ENCODE measurements around the gene LBR. TPM values are rescaled to one million over a fixed set of nuclear protein-coding genes. Genes with fewer than 3 reads are reported as not detected.
A peak's percentile ranks its signal among the peaks of the same experiment; 100 is the strongest.

The LBR gene
- total and polyA plus RNA-seq, 2 of the 4 experiments (the other 2 are of a cell fraction), result 21.3 to 24.9 TPM

DNA sequence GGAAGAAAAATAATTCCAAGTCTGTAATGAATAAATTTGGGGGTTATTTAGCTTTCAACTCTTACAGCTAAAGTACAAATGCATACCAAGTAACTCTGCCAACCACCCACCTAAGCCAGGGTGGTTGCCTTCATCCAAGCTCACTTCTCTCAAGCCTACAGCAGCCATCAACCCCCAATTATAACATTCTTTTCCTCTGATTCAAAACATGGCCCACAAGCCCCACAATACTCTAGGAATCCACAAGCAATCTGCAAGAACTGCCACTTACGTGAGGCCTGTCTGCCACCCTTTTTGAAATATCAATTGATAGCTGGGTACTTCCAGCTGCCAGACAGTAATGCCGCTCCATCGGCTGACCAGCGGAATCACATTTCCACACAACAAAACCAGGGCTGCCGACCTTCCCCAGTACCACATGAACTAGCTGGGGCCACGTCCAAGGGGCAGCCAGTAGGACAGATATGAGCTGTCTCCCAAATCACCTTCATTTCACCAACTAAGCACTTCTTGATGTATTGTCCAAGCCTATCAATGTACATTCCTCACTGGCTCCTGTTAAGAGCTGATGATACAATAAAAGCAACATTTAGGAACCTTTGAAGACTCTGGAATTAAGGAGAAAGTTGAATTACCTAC is 3.2 kb downstream of the LBR start:
- Histone ChIP-seq H3K4me2 (ENCODE audit: low read depth, low read length) (peak overlapping the region; percentile 80), H3K4ac (ENCODE audit: low read depth, low read length) (peak overlapping the region; percentile 85), H2BK20ac (ENCODE audit: low read depth, low read length) (peak overlapping the region; percentile 63), H3K56ac (ENCODE audit: extremely low read depth, insufficient read depth, low read length) (no peak overlapping the region), H3K36me3 (ENCODE audit: control insufficient read depth, insufficient read depth, low read length) (no peaks in the 10 kb centered on the region), H3K18ac (ENCODE audit: low read depth, low read length) (peak overlapping the region; percentile 10; the same call in 1 of the 2 replicates), H4K91ac (ENCODE audit: insufficient read depth, low read depth, low read length) (peak overlapping the region; percentile 29; the same call in 1 of the 2 replicates), H3K27ac (ENCODE audit: insufficient read depth, low read length) (peak overlapping the region; percentile 12), H2BK5ac (ENCODE audit: low read depth, low read length, poor library complexity, severe bottlenecking) (peak overlapping the region; percentile 72), H4K5ac (ENCODE audit: low read depth, low read length) (peak overlapping the region; percentile 48; the same call in 1 of the 2 replicates), H2AFZ (replicated peaks; ENCODE audit: low read length, poor library complexity) (peak overlapping the region; percentile 56), H3K9ac (ENCODE audit: low read depth, low read length) (no peak overlapping the region; the same call in 1 of the 2 replicates), H3K9me1 (ENCODE audit: insufficient read depth, low read length) (peaks cover 12% of the 10 kb centered on the region), H3K14ac (replicated peaks; ENCODE audit: low read depth, low read length) (peak overlapping the region; percentile 12), H3K27me3 (ENCODE audit: control insufficient read depth, insufficient read depth, low read length) (no peaks in the 10 kb centered on the region), H3K23ac (ENCODE audit: low read depth, low read length) (peak overlapping the region; percentile 55), H3K4me1 (ENCODE audit: control insufficient read depth, insufficient read depth, low read length) (peaks cover 16% of the 10 kb centered on the region), H4K8ac (ENCODE audit: low read depth in 2 of 2, low read length in 2 of 2) (peak overlapping the region in 1 of 2 experiments; percentile 17; a peak in 1 of 4 replicates), H3K79me1 (ENCODE audit: low read depth in 1 of 2, low read length in 2 of 2) (peaks cover 18 to 49% of the 10 kb centered on the region in 2 experiments), H2AK5ac (ENCODE audit: low read depth, low read length) (peak overlapping the region; percentile 55; the same call in 1 of the 2 replicates), H3K9me3 (ENCODE audit: control insufficient read depth, insufficient read depth, low read length) (no peaks in the 10 kb centered on the region), H2AK9ac (replicated peaks; ENCODE audit: low read depth, low read length, poor library complexity) (peak overlapping the region; percentile 93), H3K4me3 (ENCODE audit: insufficient read depth, low read depth, low read length) (no peak overlapping the region), H4K20me1 (ENCODE audit: insufficient read depth, low read length) (peaks cover 31% of the 10 kb centered on the region; the same call in 1 of the 2 replicates), H2BK120ac (ENCODE audit: low read depth, low read length) (peak overlapping the region; percentile 53), H2BK15ac (ENCODE audit: low read depth, low read length) (peak overlapping the region; percentile 6; the same call in 1 of the 3 replicates)
- BruUV-seq (replicated peaks), result no TSS peak
- ATAC-seq (ENCODE audit: low read depth), result no peak
- in situ Hi-C loops (cut with MboI; ENCODE audit: low sequenced_read_pairs), result loop anchor here (25.0 kb wide), 1 partner anchor 937 kb away; no protein-coding TSS in a partner anchor
- peak; percentile 56 for DNase-seq
- WGBS, 2 experiments (ENCODE audit: extremely low coverage in 2 of 2, insufficient read length in 1 of 2), result 67% methylated on average over 1 of the region's 6 CpGs; no CpG with 5 or more reads in 1 of the 2 experiments
- CTCF ChIA-PET, result interaction anchor here (1.4 to 1.5 kb wide), 2 partner anchors 9 to 50 kb away, joined by 3 to 4 read pairs; no protein-coding TSS in a partner anchor
- dilution Hi-C loops (cut with HindIII; ENCODE audit: low sequenced_read_pairs, unreplicated experiment), result no loop called here
- intact Hi-C loops (cut with micrococcal nuclease), result no loop called here
- POLR2A ChIA-PET (ENCODE audit: unreplicated experiment), result no interaction called here
- TF ChIP-seq POLR2A (IDR thresholded peaks at IDR 0.05; ENCODE audit: low read depth, low read length) (no peak), RCOR1 (IDR thresholded peaks at IDR 0.05; ENCODE audit: insufficient replicate concordance, low read length) (no peak), NFE2L2 (IDR thresholded peaks at IDR 0.05; ENCODE audit: low read depth, low read length) (no peak), RAD21 (IDR thresholded peaks at IDR 0.05; ENCODE audit: low read length) (no peak), CHD1 (IDR thresholded peaks at IDR 0.05; ENCODE audit: low read depth, low read length) (no peak), RFX5 (IDR thresholded peaks at IDR 0.05; ENCODE audit: low read depth, low read length) (no peak), MXI1 (IDR thresholded peaks at IDR 0.05; ENCODE audit: borderline replicate concordance, low read depth, low read length) (no peak), FOS (IDR thresholded peaks at IDR 0.05; ENCODE audit: low read depth, low read length) (no peak), BHLHE40 (IDR thresholded peaks at IDR 0.05; ENCODE audit: low read depth, low read length) (no peak), CEBPB (IDR thresholded peaks at IDR 0.05; ENCODE audit: low read depth, low read length) (no peak), MAZ (IDR thresholded peaks at IDR 0.05; ENCODE audit: borderline replicate concordance, low read depth, low read length) (no peak), MAFK (IDR thresholded peaks at IDR 0.05; ENCODE audit: low read depth, low read length) (no peak)
- TF ChIP-seq, protein P1, sequence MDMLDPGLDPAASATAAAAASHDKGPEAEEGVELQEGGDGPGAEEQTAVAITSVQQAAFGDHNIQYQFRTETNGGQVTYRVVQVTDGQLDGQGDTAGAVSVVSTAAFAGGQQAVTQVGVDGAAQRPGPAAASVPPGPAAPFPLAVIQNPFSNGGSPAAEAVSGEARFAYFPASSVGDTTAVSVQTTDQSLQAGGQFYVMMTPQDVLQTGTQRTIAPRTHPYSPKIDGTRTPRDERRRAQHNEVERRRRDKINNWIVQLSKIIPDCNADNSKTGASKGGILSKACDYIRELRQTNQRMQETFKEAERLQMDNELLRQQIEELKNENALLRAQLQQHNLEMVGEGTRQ (IDR thresholded peaks at IDR 0.05; ENCODE audit: low read depth, low read length), result no peak
- TF ChIP-seq, protein P2, sequence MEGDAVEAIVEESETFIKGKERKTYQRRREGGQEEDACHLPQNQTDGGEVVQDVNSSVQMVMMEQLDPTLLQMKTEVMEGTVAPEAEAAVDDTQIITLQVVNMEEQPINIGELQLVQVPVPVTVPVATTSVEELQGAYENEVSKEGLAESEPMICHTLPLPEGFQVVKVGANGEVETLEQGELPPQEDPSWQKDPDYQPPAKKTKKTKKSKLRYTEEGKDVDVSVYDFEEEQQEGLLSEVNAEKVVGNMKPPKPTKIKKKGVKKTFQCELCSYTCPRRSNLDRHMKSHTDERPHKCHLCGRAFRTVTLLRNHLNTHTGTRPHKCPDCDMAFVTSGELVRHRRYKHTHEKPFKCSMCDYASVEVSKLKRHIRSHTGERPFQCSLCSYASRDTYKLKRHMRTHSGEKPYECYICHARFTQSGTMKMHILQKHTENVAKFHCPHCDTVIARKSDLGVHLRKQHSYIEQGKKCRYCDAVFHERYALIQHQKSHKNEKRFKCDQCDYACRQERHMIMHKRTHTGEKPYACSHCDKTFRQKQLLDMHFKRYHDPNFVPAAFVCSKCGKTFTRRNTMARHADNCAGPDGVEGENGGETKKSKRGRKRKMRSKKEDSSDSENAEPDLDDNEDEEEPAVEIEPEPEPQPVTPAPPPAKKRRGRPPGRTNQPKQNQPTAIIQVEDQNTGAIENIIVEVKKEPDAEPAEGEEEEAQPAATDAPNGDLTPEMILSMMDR (conservative IDR thresholded peaks at IDR 0.05; ENCODE audit: low read depth, low read length), result no peak
- TF ChIP-seq, protein P3, sequence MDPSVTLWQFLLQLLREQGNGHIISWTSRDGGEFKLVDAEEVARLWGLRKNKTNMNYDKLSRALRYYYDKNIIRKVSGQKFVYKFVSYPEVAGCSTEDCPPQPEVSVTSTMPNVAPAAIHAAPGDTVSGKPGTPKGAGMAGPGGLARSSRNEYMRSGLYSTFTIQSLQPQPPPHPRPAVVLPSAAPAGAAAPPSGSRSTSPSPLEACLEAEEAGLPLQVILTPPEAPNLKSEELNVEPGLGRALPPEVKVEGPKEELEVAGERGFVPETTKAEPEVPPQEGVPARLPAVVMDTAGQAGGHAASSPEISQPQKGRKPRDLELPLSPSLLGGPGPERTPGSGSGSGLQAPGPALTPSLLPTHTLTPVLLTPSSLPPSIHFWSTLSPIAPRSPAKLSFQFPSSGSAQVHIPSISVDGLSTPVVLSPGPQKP (IDR thresholded peaks at IDR 0.05; ENCODE audit: borderline replicate concordance, low read depth, low read length), result no peak

All from IMR-90 (cell line).